HepG2 (cell line): ENCODE measurements around the gene MNDA. TPM values are rescaled to one million over a fixed set of nuclear protein-coding genes. Genes with fewer than 3 reads are reported as not detected.

Experiments used
- ATAC-seq: fragments of 200-7000 bp; cut with Tn5 transposase; 3 replicates; pipeline ENCODE4 v1.9.1; 2020; ENCODE audit warnings: mild to moderate bottlenecking, moderate library complexity
- BruUV-seq: library from RNA; stranded (reverse); fragments of 400-500 nt; replicated peaks from 2 replicates; lab custom pipeline; 2021; lab: Mats Ljungman, UMichigan
- CTCF ChIA-PET: fragments of 300-600 bp; formaldehyde crosslinking; extraction: SDS; loops from one replicate; lab custom pipeline; 2021; ENCODE audit warnings: low total read pairs, inconsistent platforms, low intra/inter-chr PET ratio; lab: Yijun Ruan, JAX
- POLR2A ChIA-PET: fragments of 350-600 bp; sonication (Branson Sonifier 250); formaldehyde crosslinking; loops from one replicate; lab custom pipeline; 2020; ENCODE audit warnings: antibody characterized with exemption, inconsistent platforms; lab: Yijun Ruan, JAX
- DNase-seq: peaks from one replicate; pipeline ENCODE4 v3.0.0-alpha.2; 2015; ENCODE audit warnings: low spot score
- FAIRE-seq: peaks from 3 replicates; lab custom pipeline; 2011; peaks lifted over from hg19 to GRCh38; lab: Jason Lieb, UNC
- H2AFZ ChIP-seq: one replicate; pipeline ENCODE4 v1.6.1; 2011; ENCODE audit warnings: low read length, inconsistent platforms
- H3K27ac ChIP-seq: fragments of 300-600 bp; 3 replicates; pipeline ENCODE4 v1.8.0; 2011; ENCODE audit warnings: mixed run types, mild to moderate bottlenecking, mixed read lengths, low read length, inconsistent platforms; ENCODE audit not compliant: insufficient read depth; ENCODE audit errors: extremely low read length
- H3K27me3 ChIP-seq, 2 experiments: fragments of 200-600 bp in 1 of 2; 2 replicates in 1 of 2; 3 replicates in 1 of 2; pipeline versions ENCODE4 v1.6.0 to v1.8.0; 2011; ENCODE audit warnings: low read length in 2 of 2, mild to moderate bottlenecking in 2 of 2, moderate library complexity in 2 of 2, inconsistent platforms in 1 of 2; ENCODE audit not compliant: insufficient read depth in 2 of 2, control insufficient read depth in 1 of 2
- H3K36me3 ChIP-seq, 2 experiments: fragments of 200-600 bp in 1 of 2; replicated peaks in 1 of 2; 2 replicates in 1 of 2; 3 replicates in 1 of 2; pipeline versions ENCODE4 v1.5.1 to v1.8.0; 2011; ENCODE audit warnings: low read length in 2 of 2, inconsistent platforms in 1 of 2; ENCODE audit not compliant: insufficient read depth in 2 of 2, control insufficient read depth in 1 of 2
- H3K4me1 ChIP-seq: 2 replicates; pipeline ENCODE4 v1.5.1; 2012; ENCODE audit warnings: low read length, inconsistent platforms; ENCODE audit not compliant: insufficient read depth
- H3K4me2 ChIP-seq: 2 replicates; pipeline ENCODE4 v1.6.0; 2011; ENCODE audit warnings: low read depth, low read length, inconsistent platforms
- H3K4me3 ChIP-seq, 3 experiments: fragments of 200-600 bp in 1 of 3; sonication (generic), shearing (Covaris generic) in 1 of 3; replicated peaks in 1 of 3; 2 replicates each; pipeline ENCODE4 v1.5.1; 2011 to 2016; ENCODE audit warnings: low read length in 3 of 3, inconsistent platforms in 2 of 3, low read depth in 2 of 3, mild to moderate bottlenecking in 2 of 3, control low read depth in 1 of 3, mixed read lengths in 1 of 3; ENCODE audit not compliant: insufficient read depth in 1 of 3
- H3K79me2 ChIP-seq: one replicate; pipeline ENCODE4 v1.6.1; 2011; ENCODE audit warnings: low read length, inconsistent platforms; ENCODE audit not compliant: insufficient read depth
- H3K9ac ChIP-seq: 2 replicates; pipeline ENCODE4 v1.6.0; 2011; ENCODE audit warnings: mild to moderate bottlenecking, low read depth, low read length, inconsistent platforms; ENCODE audit not compliant: insufficient read depth
- H3K9me3 ChIP-seq: 2 replicates; pipeline ENCODE4 v1.5.1; 2012; ENCODE audit warnings: mild to moderate bottlenecking, low read length
- H4K20me1 ChIP-seq: 2 replicates; pipeline ENCODE4 v1.6.0; 2011; ENCODE audit warnings: inconsistent platforms, mild to moderate bottlenecking, low read length, moderate library complexity; ENCODE audit not compliant: insufficient read depth
- ARID4A ChIP-seq: sonication (generic); formaldehyde crosslinking; IDR thresholded peaks from 2 replicates; pipeline ENCODE4 v1.5.0; 2020; ENCODE audit warnings: mild to moderate bottlenecking, missing genetic modification reagents, borderline replicate concordance
- ATF6 ChIP-seq: sonication (generic); formaldehyde crosslinking; conservative IDR thresholded peaks from 2 replicates; pipeline ENCODE4 v1.4.0; 2020; ENCODE audit warnings: missing genetic modification reagents
- DNMT1 ChIP-seq: sonication (generic); formaldehyde crosslinking; IDR thresholded peaks from 2 replicates; pipeline ENCODE4 v1.5.1; 2020; ENCODE audit warnings: mild to moderate bottlenecking, missing genetic modification reagents
- HOXA7 ChIP-seq: sonication (generic); formaldehyde crosslinking; IDR thresholded peaks from 2 replicates; pipeline ENCODE4 v1.8.1; 2022; ENCODE audit warnings: mild to moderate bottlenecking, missing genetic modification reagents, moderate library complexity
- NR2C2 ChIP-seq: sonication (generic); formaldehyde crosslinking; IDR thresholded peaks from 2 replicates; pipeline ENCODE4 v1.4.0; 2020; ENCODE audit warnings: missing genetic modification reagents, mild to moderate bottlenecking, moderate library complexity, borderline replicate concordance
- POLR2AphosphoS5 ChIP-seq: IDR thresholded peaks from 2 replicates; pipeline ENCODE4 v1.6.1; 2012; ENCODE audit warnings: low read depth, low read length
- SAP130 ChIP-seq: IDR thresholded peaks from 2 replicates; pipeline ENCODE4 v1.6.1; 2016; ENCODE audit warnings: low read depth
- TEAD3 ChIP-seq: optimal IDR thresholded peaks from 2 replicates; pipeline ENCODE3; 2016; ENCODE audit warnings: borderline replicate concordance
- TMF1 ChIP-seq: sonication (generic); formaldehyde crosslinking; IDR thresholded peaks from 2 replicates; pipeline ENCODE4 v1.8.1; 2022; ENCODE audit warnings: low read depth, missing genetic modification reagents
- TOE1 ChIP-seq: sonication (generic); formaldehyde crosslinking; IDR thresholded peaks from 2 replicates; pipeline ENCODE4 v1.4.0; 2020; ENCODE audit warnings: mild to moderate bottlenecking, missing genetic modification reagents
- ZBTB7A ChIP-seq: sonication (generic); formaldehyde crosslinking; IDR thresholded peaks from 2 replicates; pipeline ENCODE4 v1.8.0; 2022; ENCODE audit warnings: mild to moderate bottlenecking, missing genetic modification reagents
- ZFAT ChIP-seq: sonication (generic); formaldehyde crosslinking; conservative IDR thresholded peaks from 2 replicates; pipeline ENCODE4 v1.8.1; 2023; ENCODE audit warnings: missing genetic modification reagents, inconsistent platforms
- ZFP36 ChIP-seq: fragments of 150-350 bp; IDR thresholded peaks from 2 replicates; pipeline ENCODE4 v1.6.1; 2018; ENCODE audit warnings: borderline replicate concordance, low read length, low read depth; ENCODE audit not compliant: partially characterized antibody
- ZNF136 ChIP-seq: sonication (generic); formaldehyde crosslinking; IDR thresholded peaks from 2 replicates; pipeline ENCODE4 v1.8.1; 2022; ENCODE audit warnings: low read depth, mild to moderate bottlenecking, moderate library complexity, missing genetic modification reagents
- ZNF251 ChIP-seq: sonication (generic); formaldehyde crosslinking; IDR thresholded peaks from 2 replicates; pipeline ENCODE4 v1.9.0; 2021; ENCODE audit warnings: mild to moderate bottlenecking, missing genetic modification reagents
- ZNF362 ChIP-seq: sonication (generic); formaldehyde crosslinking; IDR thresholded peaks from 2 replicates; pipeline ENCODE4 v1.4.0; 2020; ENCODE audit warnings: missing genetic modification reagents, mild to moderate bottlenecking, borderline replicate concordance
- WGBS: methylation state at CpG from one replicate; pipeline ENCODE4 v1.1.6; 2017; ENCODE audit warnings: low lambda C conversion rate; 5-methylcytosine and 5-hydroxymethylcytosine counted together
- in situ Hi-C: cut with HindIII; loops from 2 replicates; pipeline ENCODE4 v1.10.0; 2017; ENCODE audit warnings: low pct_unique_long_range_greater_than_20kb; ENCODE audit not compliant: extremely low pct_ligation_motif_present
- intact Hi-C: fragments of 100-400 bp; cut with micrococcal nuclease; formaldehyde crosslinking; loops from one replicate; pipeline ENCODE4 v1.10.0; 2022; ENCODE audit not compliant: unreplicated experiment
- polyA plus RNA-seq, 8 experiments: library from polyadenylated mRNA; depleted of rRNA in 3 of 8; stranded (reverse) in 7 of 8; unstranded in 1 of 8; fragments of >200 nt; fragmentation: Illumina TruSeq in 4 of 8; extraction: Trizol in 4 of 8; gene quantifications; 2 replicates each; pipeline versions ENCODE4 v1.2.1 to v1.2.3, GENCODE V29; 2011 to 2016; ENCODE audit warnings: low read depth in 4 of 8, missing spikeins in 1 of 8, mixed read lengths in 1 of 8; ENCODE audit not compliant: insufficient read depth in 1 of 8
- total RNA-seq, 5 experiments: library from RNA; depleted of rRNA; stranded (reverse); fragments of >200 nt; fragmentation: Illumina TruSeq; extraction: Trizol; gene quantifications; 2 replicates each; pipeline ENCODE4 v1.2.3, GENCODE V29; 2016; ENCODE audit warnings: low read depth in 1 of 5

The MNDA gene
- total and polyA plus RNA-seq, 2 of the 13 experiments (the other 11 are each of a cell fraction or from before 2014, with no cell fraction given): not detected

- Histone ChIP-seq H3K27me3 (no peaks in the 10 kb centered on the region), H3K27ac (no peak overlapping the region), H4K20me1 (no peaks in the 10 kb centered on the region), H3K9me3 (peaks cover 33% of the 10 kb centered on the region), H3K4me3 (no peak overlapping the region), H3K4me2 (no peak overlapping the region), H3K4me1 (no peaks in the 10 kb centered on the region), H3K79me2 (no peaks in the 10 kb centered on the region), H2AFZ (no peak overlapping the region), H3K36me3 (no peaks in the 10 kb centered on the region), H3K9ac (no peak overlapping the region)
- intact Hi-C loops: no loop called here
- FAIRE-seq (no peak), ATAC-seq (no peak), DNase-seq (no peak)
- no peak for TF ChIP-seq POLR2AphosphoS5
- TF ChIP-seq NR2C2 (CRISPR knock-in tag): no peak
- TF ChIP-seq HOXA7: no peak
- TF ChIP-seq ZBTB7A: no peak
- no peak for TF ChIP-seq TEAD3
- no peak for TF ChIP-seq ZNF251 (CRISPR knock-in tag)
- no peak for TF ChIP-seq ARID4A (CRISPR knock-in tag)
- TF ChIP-seq SAP130: no peak
- TF ChIP-seq ZNF362 (CRISPR knock-in tag): no peak
- TF ChIP-seq TOE1: no peak
- TF ChIP-seq DNMT1 (CRISPR knock-in tag): no peak
- TF ChIP-seq ZNF136 (CRISPR knock-in tag): no peak
- TF ChIP-seq ATF6 (CRISPR knock-in tag): no peak
- no peak for TF ChIP-seq ZFAT
- no peak for TF ChIP-seq ZFP36
- TF ChIP-seq TMF1: no peak
- ChIA-PET CTCF (no interaction called here), POLR2A (no interaction called here)
- in situ Hi-C loops: no loop called here
- 38% methylated on average over 2 of the region's 2 CpGs for WGBS
- BruUV-seq: no TSS peak
These were observed 37.5 kb upstream of the MNDA start for GRCh38 chr1:158793604-158794003.
